H1 (cell line): Measurements from ENCODE around the gene MYLK. TPM values are rescaled to one million over a fixed set of nuclear protein-coding genes. Genes with fewer than 3 reads are reported as not detected.

Source experiments
- CTCF ChIA-PET: fragments of 300-600 bp; sonication (Branson Sonifier 250); formaldehyde crosslinking; loops from one replicate; lab custom pipeline; 2021; ENCODE audit not compliant: partially characterized antibody; lab: Charles Lee
- POLR2A ChIA-PET: fragments of 300-600 bp; sonication (Branson Sonifier 250); formaldehyde crosslinking; loops from one replicate; lab custom pipeline; 2021; ENCODE audit warnings: inconsistent platforms; ENCODE audit not compliant: partially characterized antibody; lab: Charles Lee
- DNase-seq, 2 experiments: peaks; one replicate each; pipeline versions ENCODE4 v3.0.0 to v3.0.0-alpha.2; 2010 to 2022; ENCODE audit warnings: low spot score in 2 of 2, low read depth in 1 of 2, mixed read lengths in 1 of 2
- FAIRE-seq: peaks from 2 replicates; lab custom pipeline; 2011; peaks lifted over from hg19 to GRCh38; lab: Jason Lieb, UNC
- H2AFZ ChIP-seq: 2 replicates; pipeline ENCODE4 v1.8.1; 2012; ENCODE audit warnings: low read length, inconsistent platforms
- H2AK5ac ChIP-seq: 2 replicates; pipeline ENCODE4 v1.6.1; 2013; ENCODE audit warnings: low read depth, low read length
- H2BK120ac ChIP-seq: replicated peaks from 2 replicates; pipeline ENCODE3; 2013; ENCODE audit warnings: low read depth, low read length, inconsistent platforms
- H2BK12ac ChIP-seq: 2 replicates; pipeline ENCODE4 v1.6.1; 2013; ENCODE audit warnings: low read depth, low read length
- H2BK15ac ChIP-seq: 2 replicates; pipeline ENCODE4 v1.6.1; 2013; ENCODE audit warnings: low read length
- H2BK20ac ChIP-seq: 2 replicates; pipeline ENCODE4 v1.6.1; 2013; ENCODE audit warnings: low read length
- H2BK5ac ChIP-seq: 2 replicates; pipeline ENCODE4 v1.6.1; 2013; ENCODE audit warnings: low read depth, low read length
- H3K14ac ChIP-seq: 2 replicates; pipeline ENCODE4 v1.6.1; 2013; ENCODE audit warnings: inconsistent platforms; ENCODE audit not compliant: insufficient read length
- H3K18ac ChIP-seq: 2 replicates; pipeline ENCODE4 v1.6.1; 2013; ENCODE audit warnings: low read length; ENCODE audit errors: extremely low read depth
- H3K23ac ChIP-seq: 2 replicates; pipeline ENCODE4 v1.6.1; 2013; ENCODE audit warnings: inconsistent platforms; ENCODE audit not compliant: insufficient read length
- H3K23me2 ChIP-seq: 2 replicates; pipeline ENCODE4 v1.6.1; 2013; ENCODE audit warnings: low read depth, low read length
- H3K27ac ChIP-seq: 2 replicates; pipeline ENCODE4 v1.6.1; 2011; ENCODE audit warnings: low read depth, low read length, inconsistent platforms
- H3K27me3 ChIP-seq, 4 experiments: replicated peaks in 1 of 4; 1 replicate in 1 of 4; 2 replicates in 3 of 4; pipeline versions ENCODE4 v1.6.1 to v1.8.1; 2011 to 2013; ENCODE audit warnings: low read length in 3 of 4, mild to moderate bottlenecking in 3 of 4, inconsistent platforms in 2 of 4, mixed read lengths in 2 of 4, moderate library complexity in 1 of 4; ENCODE audit not compliant: control insufficient read depth in 3 of 4, insufficient read depth in 3 of 4; ENCODE audit errors: extremely low read depth in 1 of 4
- H3K36me3 ChIP-seq, 4 experiments: 2 replicates each; pipeline versions ENCODE4 v1.6.1 to v1.8.1; 2011 to 2013; ENCODE audit warnings: mild to moderate bottlenecking in 4 of 4, low read length in 3 of 4, moderate library complexity in 2 of 4, control low read depth in 1 of 4, inconsistent platforms in 1 of 4; ENCODE audit not compliant: insufficient read depth in 4 of 4, control insufficient read depth in 2 of 4
- H3K4ac ChIP-seq: replicated peaks from 2 replicates; pipeline ENCODE3; 2013; ENCODE audit warnings: low read length, low read depth, mixed read lengths, inconsistent platforms; ENCODE audit not compliant: insufficient read length
- H3K4me1 ChIP-seq, 4 experiments: replicated peaks in 1 of 4; 1 replicate in 1 of 4; 2 replicates in 3 of 4; pipeline versions ENCODE4 v1.6.1 to v1.8.1; 2011 to 2013; ENCODE audit warnings: low read length in 3 of 4, inconsistent platforms in 2 of 4, mixed read lengths in 1 of 4; ENCODE audit not compliant: insufficient read depth in 4 of 4, control insufficient read depth in 3 of 4
- H3K4me2 ChIP-seq, 2 experiments: 2 replicates each; pipeline versions ENCODE4 v1.6.1 to v1.8.1; 2011 to 2013; ENCODE audit warnings: low read depth in 2 of 2, low read length in 2 of 2, control low read depth in 1 of 2, inconsistent platforms in 1 of 2, mild to moderate bottlenecking in 1 of 2; ENCODE audit not compliant: insufficient read depth in 1 of 2
- H3K4me3 ChIP-seq, 4 experiments: fragments of 200-600, 300-600 bp in 1 of 4; sonication (generic), shearing (Covaris generic), sonication (Bioruptor Twin) in 1 of 4; 2 replicates each; pipeline versions ENCODE4 v1.5.1 to v1.8.1; 2011 to 2016; ENCODE audit warnings: low read length in 4 of 4, low read depth in 3 of 4, control low read depth in 2 of 4, inconsistent platforms in 2 of 4, mild to moderate bottlenecking in 2 of 4, mixed read lengths in 1 of 4, moderate library complexity in 1 of 4; ENCODE audit not compliant: insufficient read depth in 2 of 4; ENCODE audit errors: extremely low read depth in 1 of 4
- H3K56ac ChIP-seq: replicated peaks from 2 replicates; pipeline ENCODE3; 2013; ENCODE audit warnings: low read depth, mild to moderate bottlenecking, mixed read lengths, low read length, inconsistent platforms; ENCODE audit not compliant: insufficient read length
- H3K79me1 ChIP-seq: 2 replicates; pipeline ENCODE4 v1.6.1; 2013; ENCODE audit warnings: low read depth, low read length, control low read depth
- H3K79me2 ChIP-seq, 2 experiments: 2 replicates each; pipeline versions ENCODE4 v1.6.1 to v1.8.1; 2012 to 2013; ENCODE audit warnings: low read length in 2 of 2, mild to moderate bottlenecking in 2 of 2, inconsistent platforms in 1 of 2; ENCODE audit not compliant: insufficient read depth in 2 of 2, control insufficient read depth in 1 of 2
- H3K9ac ChIP-seq, 4 experiments: replicated peaks in 1 of 4; 1 replicate in 1 of 4; 2 replicates in 3 of 4; pipeline versions ENCODE4 v1.6.1 to v1.8.1; 2011 to 2013; ENCODE audit warnings: low read depth in 3 of 4, low read length in 3 of 4, control low read depth in 2 of 4, mild to moderate bottlenecking in 2 of 4, moderate library complexity in 2 of 4, inconsistent platforms in 1 of 4; ENCODE audit errors: extremely low read depth in 1 of 4
- H3K9me3 ChIP-seq, 2 experiments: 2 replicates each; pipeline versions ENCODE4 v1.6.1 to v1.8.1; 2012 to 2013; ENCODE audit warnings: mild to moderate bottlenecking in 2 of 2, moderate library complexity in 2 of 2, control low read depth in 1 of 2, inconsistent platforms in 1 of 2, low read depth in 1 of 2, low read length in 1 of 2, mixed read lengths in 1 of 2; ENCODE audit not compliant: insufficient read depth in 2 of 2
- H4K20me1 ChIP-seq, 2 experiments: replicated peaks in 1 of 2; 2 replicates each; pipeline versions ENCODE3 to v1.8.1; 2011 to 2013; ENCODE audit warnings: inconsistent platforms in 2 of 2, low read length in 2 of 2, mild to moderate bottlenecking in 1 of 2; ENCODE audit not compliant: insufficient read depth in 2 of 2, control insufficient read depth in 1 of 2
- H4K5ac ChIP-seq: 2 replicates; pipeline ENCODE4 v1.6.1; 2013; ENCODE audit warnings: low read length, low read depth, mixed read lengths, inconsistent platforms; ENCODE audit not compliant: insufficient read length
- H4K8ac ChIP-seq: 2 replicates; pipeline ENCODE4 v1.8.0; 2013; ENCODE audit warnings: mild to moderate bottlenecking, moderate library complexity, low read length, inconsistent platforms; ENCODE audit not compliant: insufficient read depth; ENCODE audit errors: extremely low read depth
- H4K91ac ChIP-seq: replicated peaks from 2 replicates; pipeline ENCODE3; 2013; ENCODE audit warnings: low read length, mixed read lengths, inconsistent platforms; ENCODE audit not compliant: insufficient read length
- ASH2L ChIP-seq: fragments of 200-600, 300-600 bp; sonication (generic); IDR thresholded peaks from one replicate; pipeline ENCODE4 v1.7.1; 2017; ENCODE audit warnings: low read length
- ATF3 ChIP-seq: IDR thresholded peaks from 2 replicates; pipeline ENCODE4 v1.6.1; 2011; ENCODE audit warnings: low read depth, mild to moderate bottlenecking, low read length; ENCODE audit not compliant: insufficient read depth
- BRCA1 ChIP-seq: IDR thresholded peaks from 2 replicates; pipeline ENCODE4 v1.6.1; 2012; ENCODE audit warnings: low read depth, low read length, improper control_type of control experiment
- CHD1 ChIP-seq: IDR thresholded peaks from 2 replicates; pipeline ENCODE4 v1.6.1; 2012; ENCODE audit warnings: low read depth, low read length, improper control_type of control experiment
- EZH2 ChIP-seq: fragments of 200-600 bp; sonication (generic); IDR thresholded peaks from 2 replicates; pipeline ENCODE4 v1.7.1; 2012; ENCODE audit warnings: low read depth, mild to moderate bottlenecking, moderate library complexity, low read length, inconsistent platforms; ENCODE audit not compliant: severe bottlenecking
- FOSL1 ChIP-seq: IDR thresholded peaks from 2 replicates; pipeline ENCODE4 v1.6.1; 2011; ENCODE audit warnings: mild to moderate bottlenecking, low read depth, low read length, moderate library complexity; ENCODE audit not compliant: insufficient read depth
- MAFK ChIP-seq: IDR thresholded peaks from 2 replicates; pipeline ENCODE4 v1.6.1; 2012; ENCODE audit warnings: low read depth, mild to moderate bottlenecking, improper control_type of control experiment, low read length
- NANOG ChIP-seq: IDR thresholded peaks from 2 replicates; pipeline ENCODE4 v1.6.1; 2011; ENCODE audit warnings: low read length, low read depth, mild to moderate bottlenecking, inconsistent platforms; ENCODE audit not compliant: insufficient read depth, poor library complexity, severe bottlenecking
- NRF1 ChIP-seq: IDR thresholded peaks from 2 replicates; pipeline ENCODE4 v1.6.1; 2011; ENCODE audit warnings: mild to moderate bottlenecking, low read depth, low read length, improper control_type of control experiment
- RBBP5 ChIP-seq: IDR thresholded peaks from 2 replicates; pipeline ENCODE4 v1.7.1; 2012; ENCODE audit warnings: low read depth, mild to moderate bottlenecking, inconsistent platforms, low read length, moderate library complexity, borderline replicate concordance
- SP1 ChIP-seq: IDR thresholded peaks from 2 replicates; pipeline ENCODE4 v1.6.1; 2011; ENCODE audit warnings: low read depth, low read length
- TEAD4 ChIP-seq: IDR thresholded peaks from 2 replicates; pipeline ENCODE4 v1.6.1; 2012; ENCODE audit warnings: low read depth, low read length, inconsistent platforms, mixed read lengths
- WGBS, 2 experiments: shearing (Covaris generic) in 1 of 2; methylation state at CpG; one replicate each; pipeline versions ENCODE4 v1.1.6 to v1.1.7; 2013 to 2015; ENCODE audit warnings: low lambda C conversion rate in 2 of 2, mixed read lengths in 2 of 2, inconsistent platforms in 1 of 2, low coverage in 1 of 2, missing lambda C conversion rate in 1 of 2; ENCODE audit not compliant: insufficient replicate concordance in 2 of 2, insufficient coverage in 1 of 2, insufficient read length in 1 of 2; ENCODE audit errors: extremely low coverage in 1 of 2, missing lambda C conversion rate in 1 of 2; 5-methylcytosine and 5-hydroxymethylcytosine counted together
- polyA plus RNA-seq, 7 experiments: library from polyadenylated mRNA; depleted of rRNA in 3 of 7; stranded (reverse) in 5 of 7; unstranded in 2 of 7; fragments of >200 nt in 5 of 7; fragments of 200-250 nt in 2 of 7; gene quantifications; 1 replicate in 5 of 7; 2 replicates in 1 of 7; 4 replicates in 1 of 7; pipeline versions ENCODE4 v1.2.1 to v1.2.3, GENCODE V29; 2011 to 2013; ENCODE audit warnings: missing spikeins in 2 of 7, mixed read lengths in 2 of 7
- total RNA-seq: library from RNA; stranded (reverse); fragmentation: NEBNext Ultra II Directional; extraction: Animal tissue kit (Norgen Biotek cat#: 25700); gene quantifications from 2 replicates; pipeline ENCODE4 v1.2.1, GENCODE V29; 2021

Gene MYLK
- total and polyA plus RNA-seq, 2 of the 8 experiments (the other 6 are each of a cell fraction or from before 2014, with no cell fraction given): 11.6 to 21.3 TPM

- no peak overlapping the region for H2BK12ac ChIP-seq
- no peaks in the 10 kb centered on the region for H3K79me2 ChIP-seq
- no peak overlapping the region for H3K56ac ChIP-seq
- DNase-seq (no peak), FAIRE-seq (no peak)
- H2BK20ac ChIP-seq: no peak overlapping the region
- no peak overlapping the region for H3K4me2 ChIP-seq
- H2BK120ac ChIP-seq: no peak overlapping the region
- no peak overlapping the region for H3K18ac ChIP-seq
- H2BK5ac ChIP-seq: no peak overlapping the region
- no peak overlapping the region for H2AFZ ChIP-seq
- no peaks in the 10 kb centered on the region for H3K23me2 ChIP-seq
- H3K9me3 ChIP-seq: no peaks in the 10 kb centered on the region
- H3K23ac ChIP-seq: no peak overlapping the region
- H3K14ac ChIP-seq: no peak overlapping the region
- no peak overlapping the region for H3K27ac ChIP-seq
- H4K8ac ChIP-seq: no peak overlapping the region
- no peak overlapping the region for H4K91ac ChIP-seq
- H3K9ac ChIP-seq: no peak overlapping the region
- H2BK15ac ChIP-seq: no peak overlapping the region
- H3K4ac ChIP-seq: no peak overlapping the region
- H2AK5ac ChIP-seq: no peak overlapping the region
- ChIA-PET POLR2A (interaction anchor here (1.8 kb wide), 1 partner anchor 10 kb away, joined by 4 read pairs; no protein-coding TSS in a partner anchor), CTCF (interaction anchor here (0.8 to 2.0 kb wide), 10 partner anchors 8 to 219 kb away, joined by 3 to 8 read pairs (median 4); no protein-coding TSS in a partner anchor)
- H3K79me1 ChIP-seq: no peaks in the 10 kb centered on the region; the same call in 1 of the 2 replicates
- no peaks in the 10 kb centered on the region for H3K4me1 ChIP-seq
- WGBS, 2 experiments: 92% methylated on average over 8 of the region's 8 CpGs; no CpG with 5 or more reads in 1 of the 2 experiments
- H3K36me3 ChIP-seq: no peaks in the 10 kb centered on the region
- no peaks in the 10 kb centered on the region for H3K27me3 ChIP-seq
- no peaks in the 10 kb centered on the region for H4K20me1 ChIP-seq
- H4K5ac ChIP-seq: no peak overlapping the region
- H3K4me3 ChIP-seq: no peak overlapping the region
- TF ChIP-seq ASH2L (no peak), TEAD4 (no peak), RBBP5 (no peak), FOSL1 (no peak), ATF3 (no peak), SP1 (no peak), EZH2 (no peak), BRCA1 (no peak), NRF1 (no peak), CHD1 (no peak), MAFK (no peak), NANOG (no peak)
Observed at GRCh38 chr3:123861081-123861836, 22.9 kb downstream of the MYLK start.
